ENCODE results near the gene ADARB2.

ADARB2 gene

DNA sequence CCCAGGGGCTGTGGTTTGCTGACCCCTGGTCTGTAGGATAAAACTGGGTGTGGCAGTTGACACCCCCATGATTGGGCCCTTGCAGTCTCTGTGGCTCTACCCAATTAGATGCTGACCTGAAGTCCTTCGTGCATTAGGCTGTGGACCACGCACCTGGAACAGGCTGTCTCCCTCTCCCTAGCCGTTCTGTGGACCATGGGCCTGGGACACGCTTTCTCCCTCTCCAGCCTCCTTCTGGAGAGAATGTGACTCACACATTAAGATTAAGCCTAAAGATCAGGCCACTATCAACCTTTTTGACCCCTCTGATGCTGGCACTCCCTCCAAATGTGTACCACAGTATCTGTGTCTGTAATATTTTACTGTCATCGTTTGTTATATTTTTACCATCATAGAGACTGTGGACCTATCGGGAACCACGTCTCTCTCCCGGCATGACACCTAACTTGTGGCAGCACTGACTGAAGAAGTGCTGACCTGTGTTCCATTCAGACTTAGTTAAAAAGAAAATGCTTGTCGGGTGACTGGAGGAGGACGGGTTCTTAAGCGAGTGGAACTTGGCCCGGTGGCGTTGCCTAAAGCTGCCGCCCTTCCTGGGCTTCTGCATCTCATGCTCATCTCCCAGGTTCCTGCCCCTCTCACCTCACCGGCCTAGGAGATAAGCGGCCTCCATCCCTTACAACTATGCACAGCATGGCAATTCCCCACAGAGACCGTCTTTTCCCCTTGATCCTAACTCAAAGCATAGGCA lies 588.3 kb downstream of the ADARB2 start:
- TF ChIP-seq, protein P1, sequence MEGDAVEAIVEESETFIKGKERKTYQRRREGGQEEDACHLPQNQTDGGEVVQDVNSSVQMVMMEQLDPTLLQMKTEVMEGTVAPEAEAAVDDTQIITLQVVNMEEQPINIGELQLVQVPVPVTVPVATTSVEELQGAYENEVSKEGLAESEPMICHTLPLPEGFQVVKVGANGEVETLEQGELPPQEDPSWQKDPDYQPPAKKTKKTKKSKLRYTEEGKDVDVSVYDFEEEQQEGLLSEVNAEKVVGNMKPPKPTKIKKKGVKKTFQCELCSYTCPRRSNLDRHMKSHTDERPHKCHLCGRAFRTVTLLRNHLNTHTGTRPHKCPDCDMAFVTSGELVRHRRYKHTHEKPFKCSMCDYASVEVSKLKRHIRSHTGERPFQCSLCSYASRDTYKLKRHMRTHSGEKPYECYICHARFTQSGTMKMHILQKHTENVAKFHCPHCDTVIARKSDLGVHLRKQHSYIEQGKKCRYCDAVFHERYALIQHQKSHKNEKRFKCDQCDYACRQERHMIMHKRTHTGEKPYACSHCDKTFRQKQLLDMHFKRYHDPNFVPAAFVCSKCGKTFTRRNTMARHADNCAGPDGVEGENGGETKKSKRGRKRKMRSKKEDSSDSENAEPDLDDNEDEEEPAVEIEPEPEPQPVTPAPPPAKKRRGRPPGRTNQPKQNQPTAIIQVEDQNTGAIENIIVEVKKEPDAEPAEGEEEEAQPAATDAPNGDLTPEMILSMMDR (IDR thresholded peaks at IDR 0.05; ENCODE audit: low read depth, low read length, missing control alignments), result no peak
- DNase-seq (ENCODE audit: low read depth), result no peak
- H3K4me3 ChIP-seq (ENCODE audit: low read depth, low read length), result no peak overlapping the region

DNA sequence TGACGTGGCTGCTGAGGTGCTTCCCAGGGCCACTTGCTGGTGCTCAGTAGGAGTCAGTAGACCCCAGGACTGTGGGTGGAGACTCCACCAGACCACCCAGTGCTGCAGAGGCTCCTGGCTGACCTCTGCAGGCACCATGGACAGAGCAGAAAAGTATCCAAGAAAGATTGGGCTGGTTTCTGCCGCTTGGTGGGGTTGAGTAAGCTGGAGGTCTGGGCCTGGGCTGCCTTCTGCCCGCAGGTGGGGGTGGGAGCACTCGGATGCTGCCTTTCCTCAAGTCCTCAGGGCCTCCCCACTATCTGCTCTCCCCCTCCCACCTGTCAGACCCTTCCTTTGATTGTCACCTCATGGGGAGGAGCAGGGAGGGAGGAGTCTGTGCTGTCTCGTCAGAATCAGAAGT lies 589.5 kb downstream of the ADARB2 start:
- DNase-seq (ENCODE audit: low read depth), result no peak
- TF ChIP-seq, protein P1 (IDR thresholded peaks at IDR 0.05; ENCODE audit: low read depth, low read length, missing control alignments), result no peak
- no peak overlapping the region for H3K4me3 ChIP-seq (ENCODE audit: low read depth, low read length)

DNA sequence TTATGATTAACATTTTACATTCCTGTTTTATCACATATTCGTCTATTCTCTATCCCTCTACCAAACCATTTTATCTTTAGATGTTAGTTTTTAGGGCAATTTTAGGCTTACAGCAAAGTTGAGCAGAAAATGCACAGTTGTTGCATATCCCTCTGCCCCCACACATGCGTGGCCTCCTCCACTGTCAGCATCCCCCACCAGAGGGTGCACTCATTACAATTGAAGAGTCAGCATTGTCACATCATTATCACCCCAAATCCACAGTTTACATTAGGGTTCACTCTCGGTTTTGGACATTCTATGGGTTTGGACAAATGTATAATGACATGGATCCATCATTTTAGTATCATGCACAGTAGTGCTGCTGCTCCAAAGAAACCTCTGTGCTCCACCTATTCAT lies 594.7 kb downstream of the ADARB2 start:
- no peak for DNase-seq (ENCODE audit: low read depth)

DNA sequence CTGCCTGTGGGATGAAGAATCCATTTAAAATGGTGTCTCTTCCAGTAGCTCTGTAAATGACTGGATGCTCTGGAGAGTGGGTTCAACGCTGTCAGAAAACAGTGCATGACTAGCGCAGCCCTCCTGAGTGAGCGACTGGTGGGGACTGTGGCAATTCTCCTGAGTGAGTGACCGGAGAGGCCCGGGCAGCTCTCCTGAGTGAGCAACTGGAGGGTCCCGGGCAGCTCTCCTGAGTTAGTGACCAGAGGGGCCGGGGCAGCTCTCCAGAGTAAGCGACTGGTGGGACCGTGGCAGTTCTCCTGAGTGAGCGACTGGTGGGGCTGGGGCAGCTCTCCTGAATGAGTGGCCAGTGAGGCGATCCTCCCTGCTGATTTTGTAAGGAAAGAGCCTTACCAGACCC lies 595.6 kb downstream of the ADARB2 start:
- DNase-seq (ENCODE audit: low read depth), result no peak
- TF ChIP-seq, protein P1 (IDR thresholded peaks at IDR 0.05; ENCODE audit: low read depth, low read length, missing control alignments), result no peak
- no peak overlapping the region for H3K4me3 ChIP-seq (ENCODE audit: low read depth, low read length)

More for the DNA sequence above, 594.7 kb downstream of the ADARB2 start:
- H3K4me3 ChIP-seq (ENCODE audit: low read depth, low read length), result no peak overlapping the region
- TF ChIP-seq, protein P1 (IDR thresholded peaks at IDR 0.05; ENCODE audit: low read depth, low read length, missing control alignments), result peak; percentile 50

DNA sequence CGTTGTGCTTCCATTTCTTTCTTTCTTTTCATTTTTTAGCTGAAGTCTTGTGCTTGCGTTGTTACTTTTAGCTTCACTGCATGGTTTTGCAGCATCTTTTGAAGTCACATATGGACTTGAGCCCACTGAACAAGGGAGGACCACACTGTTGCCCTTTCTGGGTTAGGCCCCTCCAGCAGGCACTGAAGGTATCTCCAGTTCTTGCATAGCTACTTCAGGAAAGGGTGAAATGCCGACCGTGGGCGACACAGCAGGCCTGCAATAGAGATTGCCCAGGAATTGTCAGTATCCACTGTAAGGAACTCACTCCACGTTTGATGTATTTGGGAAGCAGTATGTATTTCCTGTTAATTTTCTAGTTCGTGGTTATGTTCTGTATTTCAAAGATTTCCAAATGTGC lies 596.1 kb downstream of the ADARB2 start:
- H3K4me3 ChIP-seq (ENCODE audit: low read depth, low read length), result no peak overlapping the region
- no peak for DNase-seq (ENCODE audit: low read depth)
- TF ChIP-seq, protein P1 (IDR thresholded peaks at IDR 0.05; ENCODE audit: low read depth, low read length, missing control alignments), result no peak

DNA sequence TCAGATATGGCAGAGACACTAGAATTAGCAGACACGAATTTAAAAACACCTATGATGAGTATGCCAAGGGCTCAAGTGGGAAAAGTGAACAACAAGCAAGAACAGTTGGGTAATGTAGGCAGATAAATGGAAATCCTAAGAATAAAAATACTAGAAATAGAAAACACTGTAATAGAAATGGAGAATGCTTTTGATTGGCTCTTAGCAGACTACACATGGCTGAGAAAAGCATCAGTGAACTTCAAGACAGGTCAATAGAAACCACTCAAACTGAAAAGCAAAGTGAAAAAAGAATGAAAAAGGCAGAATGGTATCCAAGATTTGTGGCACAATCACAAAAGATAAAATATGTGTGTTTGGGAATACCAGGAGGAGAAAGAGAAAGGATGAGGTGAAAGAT lies 598.8 kb downstream of the ADARB2 start:
- DNase-seq (ENCODE audit: low read depth), result no peak
- TF ChIP-seq, protein P1 (IDR thresholded peaks at IDR 0.05; ENCODE audit: low read depth, low read length, missing control alignments), result no peak
- H3K4me3 ChIP-seq (ENCODE audit: low read depth, low read length), result no peak overlapping the region

Data from GM12864 (cell line).